ENCODE results near the gene CLIC5.

CLIC5 gene

DNA sequence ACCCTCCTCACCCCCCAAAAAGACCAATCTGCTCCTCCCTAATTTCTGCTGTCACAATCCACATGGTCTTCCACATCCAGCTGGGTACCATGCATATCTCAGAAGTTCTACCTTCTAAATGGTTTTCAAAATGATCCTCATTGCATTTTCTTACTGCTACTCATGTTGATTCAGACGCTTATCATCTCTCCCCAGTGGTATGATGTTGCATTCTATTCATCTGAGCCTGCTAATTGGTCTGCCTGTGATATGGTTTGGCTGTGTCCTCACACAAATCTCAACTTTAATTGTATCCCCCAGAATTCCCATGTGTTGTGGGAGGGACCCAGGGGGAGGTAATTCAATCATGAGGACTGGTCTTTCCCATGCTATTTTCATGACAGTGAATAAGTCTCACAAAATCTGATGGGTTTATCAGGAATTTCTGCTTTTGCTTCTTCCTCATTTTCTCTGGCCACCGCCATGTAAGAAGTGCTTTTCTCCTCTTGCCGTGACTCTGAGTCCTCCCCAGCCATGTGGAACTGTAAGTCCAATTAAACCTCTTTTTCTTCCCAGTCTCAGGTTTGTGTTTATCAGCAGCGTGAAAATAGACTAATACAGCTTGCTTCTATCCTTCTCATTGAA is 41.4 kb upstream of the CLIC5 start:
- no peak overlapping the region for H3K4me3 ChIP-seq (replicated peaks; ENCODE audit: insufficient read depth, low read length)
- H3K27ac ChIP-seq (replicated peaks): no peak overlapping the region
- H3K27me3 ChIP-seq (ENCODE audit: insufficient read depth, poor library complexity, severe bottlenecking): no peaks in the 10 kb centered on the region
- TF ChIP-seq, protein P1, sequence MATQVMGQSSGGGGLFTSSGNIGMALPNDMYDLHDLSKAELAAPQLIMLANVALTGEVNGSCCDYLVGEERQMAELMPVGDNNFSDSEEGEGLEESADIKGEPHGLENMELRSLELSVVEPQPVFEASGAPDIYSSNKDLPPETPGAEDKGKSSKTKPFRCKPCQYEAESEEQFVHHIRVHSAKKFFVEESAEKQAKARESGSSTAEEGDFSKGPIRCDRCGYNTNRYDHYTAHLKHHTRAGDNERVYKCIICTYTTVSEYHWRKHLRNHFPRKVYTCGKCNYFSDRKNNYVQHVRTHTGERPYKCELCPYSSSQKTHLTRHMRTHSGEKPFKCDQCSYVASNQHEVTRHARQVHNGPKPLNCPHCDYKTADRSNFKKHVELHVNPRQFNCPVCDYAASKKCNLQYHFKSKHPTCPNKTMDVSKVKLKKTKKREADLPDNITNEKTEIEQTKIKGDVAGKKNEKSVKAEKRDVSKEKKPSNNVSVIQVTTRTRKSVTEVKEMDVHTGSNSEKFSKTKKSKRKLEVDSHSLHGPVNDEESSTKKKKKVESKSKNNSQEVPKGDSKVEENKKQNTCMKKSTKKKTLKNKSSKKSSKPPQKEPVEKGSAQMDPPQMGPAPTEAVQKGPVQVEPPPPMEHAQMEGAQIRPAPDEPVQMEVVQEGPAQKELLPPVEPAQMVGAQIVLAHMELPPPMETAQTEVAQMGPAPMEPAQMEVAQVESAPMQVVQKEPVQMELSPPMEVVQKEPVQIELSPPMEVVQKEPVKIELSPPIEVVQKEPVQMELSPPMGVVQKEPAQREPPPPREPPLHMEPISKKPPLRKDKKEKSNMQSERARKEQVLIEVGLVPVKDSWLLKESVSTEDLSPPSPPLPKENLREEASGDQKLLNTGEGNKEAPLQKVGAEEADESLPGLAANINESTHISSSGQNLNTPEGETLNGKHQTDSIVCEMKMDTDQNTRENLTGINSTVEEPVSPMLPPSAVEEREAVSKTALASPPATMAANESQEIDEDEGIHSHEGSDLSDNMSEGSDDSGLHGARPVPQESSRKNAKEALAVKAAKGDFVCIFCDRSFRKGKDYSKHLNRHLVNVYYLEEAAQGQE (IDR thresholded peaks at IDR 0.05; ENCODE audit: insufficient replicate concordance, low read depth): no peak
- TF ChIP-seq SPI1 (IDR thresholded peaks at IDR 0.05; ENCODE audit: borderline replicate concordance, low read depth) (no peak), GABPA (IDR thresholded peaks at IDR 0.05; ENCODE audit: low read depth) (no peak), POLR2AphosphoS5 (IDR thresholded peaks at IDR 0.05; ENCODE audit: low read depth) (no peak)
- TF ChIP-seq, protein P2, sequence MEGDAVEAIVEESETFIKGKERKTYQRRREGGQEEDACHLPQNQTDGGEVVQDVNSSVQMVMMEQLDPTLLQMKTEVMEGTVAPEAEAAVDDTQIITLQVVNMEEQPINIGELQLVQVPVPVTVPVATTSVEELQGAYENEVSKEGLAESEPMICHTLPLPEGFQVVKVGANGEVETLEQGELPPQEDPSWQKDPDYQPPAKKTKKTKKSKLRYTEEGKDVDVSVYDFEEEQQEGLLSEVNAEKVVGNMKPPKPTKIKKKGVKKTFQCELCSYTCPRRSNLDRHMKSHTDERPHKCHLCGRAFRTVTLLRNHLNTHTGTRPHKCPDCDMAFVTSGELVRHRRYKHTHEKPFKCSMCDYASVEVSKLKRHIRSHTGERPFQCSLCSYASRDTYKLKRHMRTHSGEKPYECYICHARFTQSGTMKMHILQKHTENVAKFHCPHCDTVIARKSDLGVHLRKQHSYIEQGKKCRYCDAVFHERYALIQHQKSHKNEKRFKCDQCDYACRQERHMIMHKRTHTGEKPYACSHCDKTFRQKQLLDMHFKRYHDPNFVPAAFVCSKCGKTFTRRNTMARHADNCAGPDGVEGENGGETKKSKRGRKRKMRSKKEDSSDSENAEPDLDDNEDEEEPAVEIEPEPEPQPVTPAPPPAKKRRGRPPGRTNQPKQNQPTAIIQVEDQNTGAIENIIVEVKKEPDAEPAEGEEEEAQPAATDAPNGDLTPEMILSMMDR (IDR thresholded peaks at IDR 0.05; ENCODE audit: insufficient read depth, low read length): no peak
- DNase-seq (ENCODE audit: low read depth in 1 of 2, low spot score in 1 of 2): no peak

DNA sequence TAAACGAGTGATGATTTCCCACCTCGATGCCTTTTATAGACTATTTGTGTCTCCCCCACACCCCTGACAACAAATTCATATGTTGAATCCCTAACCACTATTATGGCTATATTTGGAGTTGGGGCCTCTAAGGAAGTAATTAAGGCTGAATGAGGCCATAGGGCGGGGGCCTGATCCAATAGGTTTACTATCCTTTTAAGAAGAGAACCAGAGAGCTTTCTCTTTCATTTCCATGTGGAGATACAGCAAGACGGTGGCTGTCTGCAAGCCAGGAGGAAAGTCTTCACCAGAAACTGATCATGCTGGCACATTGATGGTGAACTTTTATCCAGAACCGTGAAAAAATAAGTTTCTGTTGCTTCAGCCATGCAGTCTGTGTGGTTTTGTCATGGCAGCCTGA is 38.9 kb upstream of the CLIC5 start:
- Histone ChIP-seq H3K27ac (replicated peaks) (no peak overlapping the region), H3K4me3 (replicated peaks; ENCODE audit: insufficient read depth, low read length) (no peak overlapping the region), H3K27me3 (ENCODE audit: insufficient read depth, poor library complexity, severe bottlenecking) (no peaks in the 10 kb centered on the region)
- TF ChIP-seq, protein P1 (IDR thresholded peaks at IDR 0.05; ENCODE audit: insufficient replicate concordance, low read depth): no peak
- TF ChIP-seq SPI1 (IDR thresholded peaks at IDR 0.05; ENCODE audit: borderline replicate concordance, low read depth) (no peak), POLR2AphosphoS5 (IDR thresholded peaks at IDR 0.05; ENCODE audit: low read depth) (no peak), GABPA (IDR thresholded peaks at IDR 0.05; ENCODE audit: low read depth) (no peak)
- TF ChIP-seq, protein P2 (IDR thresholded peaks at IDR 0.05; ENCODE audit: insufficient read depth, low read length): no peak
- no peak for DNase-seq (ENCODE audit: low read depth in 1 of 2, low spot score in 1 of 2)

DNA sequence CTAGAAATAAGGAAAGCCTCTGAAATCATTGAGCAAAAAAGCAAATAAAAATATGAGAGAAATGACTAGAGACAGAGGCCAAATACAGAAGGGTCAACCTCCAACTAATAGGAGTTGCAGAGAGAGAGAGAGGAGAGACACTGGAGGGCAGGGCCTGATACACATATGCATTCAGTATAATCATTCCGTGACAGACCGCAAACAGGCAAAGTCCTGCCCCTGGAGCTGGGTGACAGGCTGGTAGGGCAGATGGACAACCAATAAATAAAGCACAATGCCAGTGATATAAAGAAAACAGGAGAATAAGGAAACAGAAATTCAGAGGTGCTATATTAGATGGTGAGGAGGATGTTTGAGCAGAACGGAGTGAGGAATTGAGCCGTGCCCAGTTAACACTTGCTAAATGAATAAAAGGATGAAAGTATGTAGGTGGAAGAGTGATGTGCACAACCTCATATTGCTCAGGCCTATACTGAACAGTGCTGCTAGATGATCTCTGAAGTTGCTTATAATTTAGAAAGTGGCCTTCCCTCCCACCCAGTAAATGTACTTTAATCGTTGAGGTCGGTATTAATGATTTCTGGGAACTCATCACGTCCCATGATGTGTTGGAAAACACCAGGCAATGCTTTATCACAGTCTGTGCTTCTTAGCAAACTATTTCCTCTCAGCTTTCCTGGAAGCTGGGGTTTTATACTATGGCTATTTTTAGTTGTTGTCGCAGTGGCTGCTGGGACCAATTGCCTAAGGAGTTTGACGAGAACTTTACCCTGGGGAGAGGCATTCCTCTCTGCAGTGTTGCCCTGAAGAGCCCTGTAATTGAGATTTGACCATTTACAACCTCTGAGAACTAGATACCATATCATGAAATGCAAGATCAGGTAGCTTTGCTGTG is 37.6 kb upstream of the CLIC5 start:
- Histone ChIP-seq H3K27ac (replicated peaks) (no peak overlapping the region), H3K4me3 (replicated peaks; ENCODE audit: insufficient read depth, low read length) (no peak overlapping the region), H3K27me3 (ENCODE audit: insufficient read depth, poor library complexity, severe bottlenecking) (no peaks in the 10 kb centered on the region)
- TF ChIP-seq, protein P1 (IDR thresholded peaks at IDR 0.05; ENCODE audit: insufficient replicate concordance, low read depth): no peak
- TF ChIP-seq GABPA (IDR thresholded peaks at IDR 0.05; ENCODE audit: low read depth) (no peak), POLR2AphosphoS5 (IDR thresholded peaks at IDR 0.05; ENCODE audit: low read depth) (no peak), SPI1 (IDR thresholded peaks at IDR 0.05; ENCODE audit: borderline replicate concordance, low read depth) (no peak)
- TF ChIP-seq, protein P2 (IDR thresholded peaks at IDR 0.05; ENCODE audit: insufficient read depth, low read length): no peak
- no peak for DNase-seq (ENCODE audit: low read depth in 1 of 2, low spot score in 1 of 2)

Measured in HL-60 (cell line).